ENCODE measurements around the gene METTL8. TPM values are rescaled to one million over a fixed set of nuclear protein-coding genes. Genes with fewer than 3 reads are reported as not detected.

The METTL8 gene
- total RNA-seq, 4 donors from 2014 or later: 17.2 to 45.3 (median 25.7) TPM

GRCh38 chr2:171405546-171405945 is 28.2 kb downstream of the METTL8 start:
- TF ChIP-seq, protein P1, sequence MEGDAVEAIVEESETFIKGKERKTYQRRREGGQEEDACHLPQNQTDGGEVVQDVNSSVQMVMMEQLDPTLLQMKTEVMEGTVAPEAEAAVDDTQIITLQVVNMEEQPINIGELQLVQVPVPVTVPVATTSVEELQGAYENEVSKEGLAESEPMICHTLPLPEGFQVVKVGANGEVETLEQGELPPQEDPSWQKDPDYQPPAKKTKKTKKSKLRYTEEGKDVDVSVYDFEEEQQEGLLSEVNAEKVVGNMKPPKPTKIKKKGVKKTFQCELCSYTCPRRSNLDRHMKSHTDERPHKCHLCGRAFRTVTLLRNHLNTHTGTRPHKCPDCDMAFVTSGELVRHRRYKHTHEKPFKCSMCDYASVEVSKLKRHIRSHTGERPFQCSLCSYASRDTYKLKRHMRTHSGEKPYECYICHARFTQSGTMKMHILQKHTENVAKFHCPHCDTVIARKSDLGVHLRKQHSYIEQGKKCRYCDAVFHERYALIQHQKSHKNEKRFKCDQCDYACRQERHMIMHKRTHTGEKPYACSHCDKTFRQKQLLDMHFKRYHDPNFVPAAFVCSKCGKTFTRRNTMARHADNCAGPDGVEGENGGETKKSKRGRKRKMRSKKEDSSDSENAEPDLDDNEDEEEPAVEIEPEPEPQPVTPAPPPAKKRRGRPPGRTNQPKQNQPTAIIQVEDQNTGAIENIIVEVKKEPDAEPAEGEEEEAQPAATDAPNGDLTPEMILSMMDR (IDR thresholded peaks at IDR 0.05; ENCODE audit: low read depth): no peak

- TF ChIP-seq, protein P1 (IDR thresholded peaks at IDR 0.05; ENCODE audit: low read depth): no peak
Measured at GRCh38 chr2:171404719-171405118, 29.1 kb downstream of the METTL8 start.

GRCh38 chr2:171404261-171404660 is 29.5 kb downstream of the METTL8 start:
- TF ChIP-seq, protein P1 (IDR thresholded peaks at IDR 0.05; ENCODE audit: low read depth): no peak

DNA sequence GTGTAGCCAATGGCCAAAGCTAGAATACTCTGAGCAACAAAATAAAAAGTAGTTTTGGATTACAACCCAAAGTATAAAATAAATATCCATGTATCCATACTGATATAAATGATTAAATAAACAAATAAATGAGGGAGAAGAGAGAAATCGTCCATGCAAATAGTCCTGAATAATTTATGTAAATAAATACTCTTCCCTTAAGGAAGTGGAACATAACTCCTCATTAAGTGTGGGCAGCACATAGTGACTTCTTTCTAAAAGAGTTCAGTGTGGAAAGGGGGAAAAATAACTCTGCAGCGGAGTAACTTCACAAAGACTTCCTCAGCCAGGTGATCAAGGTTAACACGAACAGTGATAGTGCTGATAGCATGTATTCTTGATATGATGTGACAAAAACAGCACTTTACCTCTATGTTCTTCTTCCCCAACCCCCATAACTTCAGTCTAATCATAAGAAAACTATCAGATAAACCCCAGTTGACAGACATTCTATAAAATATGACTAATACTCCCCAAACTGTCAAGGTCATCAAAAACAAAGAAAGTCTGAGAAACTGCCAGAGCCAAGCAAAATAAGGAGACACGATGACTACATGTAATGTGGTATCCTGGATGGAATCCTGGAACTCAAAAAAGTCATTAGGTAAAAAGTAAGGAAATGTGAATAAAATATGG is 30.7 kb downstream of the METTL8 start:
- TF ChIP-seq, protein P1 (IDR thresholded peaks at IDR 0.05; ENCODE audit: low read depth): no peak

GRCh38 chr2:171401947-171402346 is 31.8 kb downstream of the METTL8 start:
- TF ChIP-seq, protein P1 (IDR thresholded peaks at IDR 0.05; ENCODE audit: low read depth): no peak

DNA sequence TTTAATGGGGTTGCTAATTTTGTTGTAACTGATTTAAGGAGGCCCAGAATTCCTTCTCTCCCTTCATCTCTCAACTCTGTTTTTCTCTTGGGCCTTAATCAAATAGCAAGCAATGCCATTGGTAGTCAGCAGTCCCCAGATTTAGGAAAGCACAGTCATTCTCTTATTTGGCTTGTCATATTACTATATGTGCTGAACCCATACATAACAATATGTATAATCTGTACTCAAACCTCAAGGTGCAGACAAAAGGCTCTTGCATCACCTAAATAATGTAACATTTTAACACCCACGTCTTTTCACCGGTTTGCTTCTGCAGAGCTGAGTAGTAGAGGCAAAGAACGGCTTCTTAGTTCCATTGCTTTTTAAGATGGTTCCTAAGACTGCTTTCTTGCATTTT is 33.4 kb downstream of the METTL8 start:
- TF ChIP-seq, protein P1 (IDR thresholded peaks at IDR 0.05; ENCODE audit: low read depth): no peak

GRCh38 chr2:171399292-171399691 is 34.5 kb downstream of the METTL8 start:
- TF ChIP-seq, protein P1 (IDR thresholded peaks at IDR 0.05; ENCODE audit: low read depth): no peak
